GM12874 (cell line): ENCODE data around the gene CPNE6.

Experiments used
- TF ChIP-seq, protein P1 (sequence below): IDR thresholded peaks from 2 replicates; pipeline ENCODE4 v1.5.1; 2011; ENCODE audit warnings: low read depth, mild to moderate bottlenecking, control low read depth, low read length, moderate library complexity; ENCODE audit not compliant: insufficient read depth

CPNE6 gene

DNA sequence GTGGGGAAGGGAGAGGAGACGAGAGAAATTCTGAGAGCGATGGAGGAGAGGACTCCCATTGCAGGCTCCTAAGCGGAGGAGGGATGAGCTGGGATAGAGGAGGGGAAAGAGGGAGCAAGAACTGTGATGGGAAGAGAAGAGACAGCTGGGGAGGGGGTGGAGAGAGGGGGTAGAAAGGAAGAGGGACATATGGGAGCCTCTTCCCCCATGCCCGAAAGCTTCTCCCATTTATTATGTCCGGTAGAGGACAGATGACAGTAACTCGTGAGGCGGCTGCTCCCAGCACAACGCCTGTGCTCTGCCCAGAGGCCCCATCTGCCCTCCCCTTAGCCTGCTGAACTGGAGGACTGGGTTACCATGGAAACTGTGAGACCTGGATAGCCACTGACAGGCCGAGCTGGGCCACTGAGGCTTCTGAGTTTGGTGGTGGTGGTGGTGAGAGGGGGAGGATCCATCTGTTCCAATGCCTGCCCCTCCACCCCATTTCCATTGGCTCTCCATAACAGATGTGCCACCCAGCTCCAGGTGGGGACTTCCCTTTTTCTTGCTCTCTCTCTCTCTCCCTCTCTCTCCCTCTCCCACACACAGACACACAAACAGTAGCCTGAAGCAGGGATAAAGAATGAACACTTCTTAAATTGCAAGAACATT, 8.3 kb downstream of the CPNE6 start:
- TF ChIP-seq, protein P1, sequence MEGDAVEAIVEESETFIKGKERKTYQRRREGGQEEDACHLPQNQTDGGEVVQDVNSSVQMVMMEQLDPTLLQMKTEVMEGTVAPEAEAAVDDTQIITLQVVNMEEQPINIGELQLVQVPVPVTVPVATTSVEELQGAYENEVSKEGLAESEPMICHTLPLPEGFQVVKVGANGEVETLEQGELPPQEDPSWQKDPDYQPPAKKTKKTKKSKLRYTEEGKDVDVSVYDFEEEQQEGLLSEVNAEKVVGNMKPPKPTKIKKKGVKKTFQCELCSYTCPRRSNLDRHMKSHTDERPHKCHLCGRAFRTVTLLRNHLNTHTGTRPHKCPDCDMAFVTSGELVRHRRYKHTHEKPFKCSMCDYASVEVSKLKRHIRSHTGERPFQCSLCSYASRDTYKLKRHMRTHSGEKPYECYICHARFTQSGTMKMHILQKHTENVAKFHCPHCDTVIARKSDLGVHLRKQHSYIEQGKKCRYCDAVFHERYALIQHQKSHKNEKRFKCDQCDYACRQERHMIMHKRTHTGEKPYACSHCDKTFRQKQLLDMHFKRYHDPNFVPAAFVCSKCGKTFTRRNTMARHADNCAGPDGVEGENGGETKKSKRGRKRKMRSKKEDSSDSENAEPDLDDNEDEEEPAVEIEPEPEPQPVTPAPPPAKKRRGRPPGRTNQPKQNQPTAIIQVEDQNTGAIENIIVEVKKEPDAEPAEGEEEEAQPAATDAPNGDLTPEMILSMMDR, result no peak

DNA sequence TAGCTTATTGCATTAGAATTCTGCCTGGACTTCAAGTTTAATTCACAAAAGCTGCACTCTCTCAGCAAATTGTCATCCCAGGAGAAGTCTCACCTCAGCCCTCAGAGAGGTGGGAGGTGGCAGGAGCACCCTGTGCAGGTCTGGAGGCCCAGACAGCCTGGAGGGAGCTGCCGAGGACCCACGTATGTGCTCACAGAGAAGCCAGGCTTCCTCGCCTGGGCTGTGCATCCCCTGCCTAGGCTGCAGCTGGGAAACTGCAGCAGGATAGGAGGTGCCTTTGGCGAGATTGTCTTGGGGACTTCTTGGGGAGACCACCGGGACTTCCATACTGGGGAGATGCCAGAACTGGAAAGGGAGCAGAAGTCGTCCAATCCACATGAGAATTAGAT, 8.8 kb downstream of the CPNE6 start:
- TF ChIP-seq, protein P1, result no peak

GRCh38 chr14:24080888-24081738, 9.8 kb downstream of the CPNE6 start:
- TF ChIP-seq, protein P1, result no peak

DNA sequence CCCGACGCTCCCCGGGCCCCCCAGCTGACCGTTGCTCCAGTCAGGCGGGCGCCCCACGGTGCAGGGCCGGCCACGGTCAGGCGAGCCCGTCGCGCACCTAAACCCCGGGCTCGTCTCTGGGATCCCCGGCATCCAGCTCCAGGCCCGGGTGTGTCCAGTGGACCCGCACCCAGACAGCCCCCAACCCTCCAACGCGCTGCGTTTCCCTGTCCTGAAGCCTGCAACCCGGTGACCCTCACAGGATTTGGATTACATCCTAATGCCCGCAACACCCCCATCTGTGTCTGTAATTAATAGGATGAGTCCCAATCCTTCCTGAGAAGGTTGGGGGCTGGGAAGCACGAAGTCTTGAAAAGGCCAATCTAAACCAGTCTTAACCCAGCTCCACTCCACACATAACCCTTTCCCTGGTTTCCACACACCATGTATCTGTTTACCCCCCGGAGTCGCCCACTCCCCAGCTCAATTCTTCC, 10.4 kb downstream of the CPNE6 start:
- TF ChIP-seq, protein P1, result no peak

DNA sequence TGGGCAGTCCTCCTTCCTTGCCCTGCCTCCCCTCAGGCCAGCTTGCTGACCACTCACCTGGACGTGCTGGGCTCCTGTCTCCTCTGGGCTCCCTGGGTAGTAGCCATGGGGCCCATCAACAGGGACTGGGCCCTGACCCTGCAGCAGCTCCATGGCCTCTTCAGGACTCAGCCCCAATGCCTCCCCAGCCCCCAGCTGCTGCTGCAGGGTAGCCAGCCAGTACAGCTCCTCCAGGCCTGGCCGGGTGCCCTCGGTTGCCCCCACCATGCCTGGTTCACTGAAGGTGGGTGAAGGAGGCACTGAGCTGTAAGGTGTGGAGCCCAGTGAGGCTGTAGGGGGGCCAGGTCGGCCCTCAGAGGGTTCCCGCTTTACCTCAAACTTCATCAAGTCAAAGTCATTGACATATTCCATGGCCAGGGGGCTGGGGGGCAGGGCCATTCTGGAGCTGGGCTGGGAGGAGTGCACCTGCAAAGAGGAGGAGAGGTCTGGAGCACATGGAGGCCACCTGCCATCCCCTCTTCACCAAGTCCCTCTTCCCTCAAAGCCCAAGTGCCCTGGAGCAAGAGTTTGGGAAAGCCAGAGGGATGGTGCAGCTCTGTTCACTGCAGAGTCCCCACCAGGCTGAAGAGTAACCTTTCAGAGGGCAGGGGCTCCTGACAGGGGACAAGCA, 11.2 kb downstream of the CPNE6 start:
- TF ChIP-seq, protein P1, result no peak

DNA sequence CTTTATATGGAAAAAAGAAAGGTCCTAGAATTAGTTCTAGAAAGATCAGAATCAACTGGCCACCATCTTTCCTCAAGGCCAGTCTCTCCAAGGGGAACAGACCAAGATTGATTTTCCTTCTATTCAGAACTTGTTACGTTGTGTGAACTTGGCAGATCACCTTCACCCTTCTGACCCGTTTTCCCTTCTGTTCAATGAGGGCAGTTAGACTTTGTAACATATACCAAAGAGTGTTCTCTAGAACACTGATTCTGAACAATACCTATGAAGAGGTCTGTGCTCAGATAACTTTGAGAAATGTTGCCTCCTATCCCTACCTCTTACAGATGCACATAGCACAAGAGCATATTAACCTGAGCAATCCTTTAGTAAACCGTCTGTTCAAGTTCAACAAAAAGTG, 12.1 kb downstream of the CPNE6 start:
- TF ChIP-seq, protein P1, result no peak

DNA sequence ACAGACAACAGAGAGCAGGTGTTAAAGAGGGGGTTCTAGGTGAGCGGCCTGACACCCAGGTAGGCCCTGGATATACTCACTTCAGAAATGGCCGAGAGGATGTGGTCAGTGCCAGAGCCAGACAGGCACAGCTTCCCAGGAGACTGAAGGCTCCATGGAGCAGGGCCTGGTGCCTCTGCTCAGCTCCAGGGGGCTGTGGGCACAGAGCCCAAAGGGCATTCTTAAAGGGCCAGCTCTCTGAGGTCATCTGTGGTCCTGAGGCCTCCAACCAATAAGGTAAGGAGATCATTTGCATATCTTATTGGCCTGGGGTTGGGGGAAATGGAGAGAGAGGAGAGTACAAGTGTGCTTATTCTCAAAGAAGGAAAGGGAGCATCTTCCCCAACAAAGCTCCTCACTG, 13.1 kb downstream of the CPNE6 start:
- TF ChIP-seq, protein P1, result no peak
